ENCODE measurements around the gene ELOA.
"Not testable (repeated sequence)": the region's sequence is repeated elsewhere in the genome, so short reads cannot be mapped to it uniquely, and the experiment has no call there.

The ELOA gene

GRCh38 chr1:23784846-23785245, 41.6 kb downstream of the ELOA start:
- no peak for DNase-seq

GRCh38 chr1:23787701-23788100, 44.4 kb downstream of the ELOA start:
- DNase-seq, result no peak

GRCh38 chr1:23788695-23789094, 45.4 kb downstream of the ELOA start:
- no peak for DNase-seq

GRCh38 chr1:23790696-23791515, 47.6 kb downstream of the ELOA start, which contains the start of gene LYPLA2:
Gene LYPLA2, plus strand, starts transcription at chr1:23791145. Its CDS starts 1,538 bp downstream, at chr1:23792683.
- DNase-seq, result peak; percentile 57 to 95 (median 90)

GRCh38 chr1:23791516-23792047, 48.3 kb downstream of the ELOA start:
- peak in 2 of 14 donors; percentile 13 to 31 for DNase-seq

- no peak for DNase-seq
These were observed 49.1 kb downstream of the ELOA start for GRCh38 chr1:23792151-23792945.

- DNase-seq, result no peak
These were observed 49.9 kb downstream of the ELOA start for GRCh38 chr1:23793018-23793781.

GRCh38 chr1:23793861-23794731, 50.8 kb downstream of the ELOA start:
- no peak for DNase-seq

GRCh38 chr1:23794732-23795182, 51.5 kb downstream of the ELOA start:
- not testable (repeated sequence) for DNase-seq

- no peak for DNase-seq
These were observed 52.6 kb downstream of the ELOA start for GRCh38 chr1:23795676-23796465.

- DNase-seq, result no peak
These were observed 53.4 kb downstream of the ELOA start for GRCh38 chr1:23796466-23797271.

GRCh38 chr1:23797478-23798448, 54.5 kb downstream of the ELOA start:
- no peak for DNase-seq

GRCh38 chr1:23798662-23799142, 55.4 kb downstream of the ELOA start:
- DNase-seq, result no peak

- DNase-seq, result no peak
These were observed 55.9 kb downstream of the ELOA start for GRCh38 chr1:23799255-23799569.

GRCh38 chr1:23799570-23800399, 56.5 kb downstream of the ELOA start:
- DNase-seq, result peak in 6 of 14 donors; percentile 9 to 58 (median 49)

GRCh38 chr1:23800400-23801337, 57.4 kb downstream of the ELOA start, which contains the start of gene GALE:
Gene GALE, minus strand, starts transcription at chr1:23800754. Its CDS starts 1,747 bp downstream, at chr1:23799007.
- DNase-seq, result peak; percentile 65 to 97 (median 93)

Measured in C1 segment of cervical spinal cord (tissue), 14 donors.